Measurements from ENCODE around the gene DES. TPM values are rescaled to one million over a fixed set of nuclear protein-coding genes. Genes with fewer than 3 reads are reported as not detected.

DES gene
- total RNA-seq, 1 donor from 2014 or later, result not detected

DNA sequence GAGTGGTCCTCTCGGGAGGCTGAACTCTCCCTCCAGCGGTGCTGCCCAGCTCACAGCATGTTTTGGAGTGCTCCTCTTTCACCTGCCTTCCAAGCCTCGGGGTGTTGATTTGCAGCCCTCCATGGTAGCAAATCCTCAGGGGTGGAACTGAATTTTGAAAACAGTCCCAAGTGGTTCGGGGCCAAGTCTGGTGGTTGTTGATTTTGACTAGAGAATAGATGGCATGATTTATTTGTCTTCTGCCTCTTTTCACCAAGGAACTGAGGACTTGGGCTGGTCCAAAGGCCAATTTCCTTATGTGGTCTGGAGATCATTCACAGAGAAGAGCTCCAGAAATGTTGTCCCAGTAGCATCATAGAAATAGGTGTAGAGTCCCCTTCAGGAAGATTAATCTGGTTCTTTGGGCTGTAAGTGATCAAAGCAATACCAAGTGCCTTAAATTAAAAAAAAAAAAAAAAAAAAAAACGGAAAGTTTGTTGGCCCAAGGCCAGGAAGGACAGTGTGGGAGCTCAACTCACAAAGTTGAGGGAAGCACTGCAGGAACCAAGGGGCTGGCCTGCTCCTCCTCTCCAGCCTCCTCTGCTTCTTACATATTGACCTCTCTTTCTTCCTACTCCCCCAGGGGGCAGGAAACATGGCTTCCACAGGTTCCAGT, 2.5 kb upstream of the DES start:
- intact Hi-C loops (cut with micrococcal nuclease), result no loop called here
- POLR2A ChIA-PET, result no interaction called here
- ATAC-seq (ENCODE audit: low read depth), result no peak
- Mint-ChIP-seq H3K27me3 (peaks cover 44% of the 10 kb centered on the region), H3K27ac (no peak overlapping the region), H3K36me3 (ENCODE audit: low read depth) (no peaks in the 10 kb centered on the region), H3K4me3 (no peak overlapping the region), H3K4me1 (no peaks in the 10 kb centered on the region), H3K9me3 (peaks cover 5% of the 10 kb centered on the region)
- CTCF ChIA-PET, result no interaction called here
- TF ChIP-seq, protein P1, sequence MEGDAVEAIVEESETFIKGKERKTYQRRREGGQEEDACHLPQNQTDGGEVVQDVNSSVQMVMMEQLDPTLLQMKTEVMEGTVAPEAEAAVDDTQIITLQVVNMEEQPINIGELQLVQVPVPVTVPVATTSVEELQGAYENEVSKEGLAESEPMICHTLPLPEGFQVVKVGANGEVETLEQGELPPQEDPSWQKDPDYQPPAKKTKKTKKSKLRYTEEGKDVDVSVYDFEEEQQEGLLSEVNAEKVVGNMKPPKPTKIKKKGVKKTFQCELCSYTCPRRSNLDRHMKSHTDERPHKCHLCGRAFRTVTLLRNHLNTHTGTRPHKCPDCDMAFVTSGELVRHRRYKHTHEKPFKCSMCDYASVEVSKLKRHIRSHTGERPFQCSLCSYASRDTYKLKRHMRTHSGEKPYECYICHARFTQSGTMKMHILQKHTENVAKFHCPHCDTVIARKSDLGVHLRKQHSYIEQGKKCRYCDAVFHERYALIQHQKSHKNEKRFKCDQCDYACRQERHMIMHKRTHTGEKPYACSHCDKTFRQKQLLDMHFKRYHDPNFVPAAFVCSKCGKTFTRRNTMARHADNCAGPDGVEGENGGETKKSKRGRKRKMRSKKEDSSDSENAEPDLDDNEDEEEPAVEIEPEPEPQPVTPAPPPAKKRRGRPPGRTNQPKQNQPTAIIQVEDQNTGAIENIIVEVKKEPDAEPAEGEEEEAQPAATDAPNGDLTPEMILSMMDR (IDR thresholded peaks at IDR 0.05), result no peak
- no peak for DNase-seq

DNA sequence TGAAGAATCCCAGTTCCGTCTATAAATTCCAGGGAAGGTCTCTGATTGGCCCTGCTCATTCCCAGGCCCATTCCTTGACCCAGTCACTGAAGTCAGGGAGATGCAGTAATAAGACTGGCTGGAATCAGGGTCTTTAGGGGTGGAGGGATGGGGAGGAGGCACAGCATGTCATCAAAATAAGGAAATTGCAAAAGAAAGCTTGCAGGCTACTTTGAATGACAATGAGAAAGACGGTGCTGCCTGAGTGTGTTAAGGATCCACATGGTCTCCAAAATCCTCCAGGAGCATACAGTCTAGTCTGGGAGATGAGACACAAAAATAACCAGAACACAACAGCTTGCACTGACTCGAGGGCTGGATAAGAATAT, 2.0 kb upstream of the DES start:
- H3K4me1 Mint-ChIP-seq, result no peaks in the 10 kb centered on the region
- no peak for DNase-seq
- ChIA-PET POLR2A (no interaction called here), CTCF (no interaction called here)
- no peaks in the 10 kb centered on the region for H3K36me3 Mint-ChIP-seq (ENCODE audit: low read depth)
- peaks cover 5% of the 10 kb centered on the region for H3K9me3 Mint-ChIP-seq
- no peak for ATAC-seq (ENCODE audit: low read depth)
- intact Hi-C loops (cut with micrococcal nuclease), result no loop called here
- no peak overlapping the region for H3K4me3 Mint-ChIP-seq
- H3K27me3 Mint-ChIP-seq, result peaks cover 49% of the 10 kb centered on the region
- no peak overlapping the region for H3K27ac Mint-ChIP-seq
- TF ChIP-seq, protein P1 (IDR thresholded peaks at IDR 0.05), result no peak

DNA sequence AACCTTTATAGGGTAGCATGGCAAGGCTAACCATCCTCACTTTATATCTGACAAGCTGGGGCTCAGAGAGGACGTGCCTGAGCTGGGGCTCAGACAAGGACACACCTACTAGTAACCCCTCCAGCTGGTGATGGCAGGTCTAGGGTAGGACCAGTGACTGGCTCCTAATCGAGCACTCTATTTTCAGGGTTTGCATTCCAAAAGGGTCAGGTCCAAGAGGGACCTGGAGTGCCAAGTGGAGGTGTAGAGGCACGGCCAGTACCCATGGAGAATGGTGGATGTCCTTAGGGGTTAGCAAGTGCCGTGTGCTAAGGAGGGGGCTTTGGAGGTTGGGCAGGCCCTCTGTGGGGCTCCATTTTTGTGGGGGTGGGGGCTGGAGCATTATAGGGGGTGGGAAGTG, 1.2 kb upstream of the DES start:
- Mint-ChIP-seq H3K36me3 (ENCODE audit: low read depth) (no peaks in the 10 kb centered on the region), H3K4me3 (no peak overlapping the region), H3K27me3 (peaks cover 48% of the 10 kb centered on the region), H3K27ac (no peak overlapping the region), H3K9me3 (peaks cover 5% of the 10 kb centered on the region), H3K4me1 (no peaks in the 10 kb centered on the region)
- DNase-seq (no peak), ATAC-seq (ENCODE audit: low read depth) (no peak)
- TF ChIP-seq, protein P1 (IDR thresholded peaks at IDR 0.05), result no peak
- intact Hi-C loops (cut with micrococcal nuclease), result no loop called here
- ChIA-PET CTCF (no interaction called here), POLR2A (no interaction called here)

DNA sequence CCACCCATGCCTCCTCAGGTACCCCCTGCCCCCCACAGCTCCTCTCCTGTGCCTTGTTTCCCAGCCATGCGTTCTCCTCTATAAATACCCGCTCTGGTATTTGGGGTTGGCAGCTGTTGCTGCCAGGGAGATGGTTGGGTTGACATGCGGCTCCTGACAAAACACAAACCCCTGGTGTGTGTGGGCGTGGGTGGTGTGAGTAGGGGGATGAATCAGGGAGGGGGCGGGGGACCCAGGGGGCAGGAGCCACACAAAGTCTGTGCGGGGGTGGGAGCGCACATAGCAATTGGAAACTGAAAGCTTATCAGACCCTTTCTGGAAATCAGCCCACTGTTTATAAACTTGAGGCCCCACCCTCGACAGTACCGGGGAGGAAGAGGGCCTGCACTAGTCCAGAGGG, 803 bp upstream of the DES start:
- H3K9me3 Mint-ChIP-seq, result peaks cover 4% of the 10 kb centered on the region
- ATAC-seq (ENCODE audit: low read depth) (no peak), DNase-seq (no peak)
- no peaks in the 10 kb centered on the region for H3K36me3 Mint-ChIP-seq (ENCODE audit: low read depth)
- H3K4me1 Mint-ChIP-seq, result no peaks in the 10 kb centered on the region
- peaks cover 49% of the 10 kb centered on the region for H3K27me3 Mint-ChIP-seq
- no peak overlapping the region for H3K4me3 Mint-ChIP-seq
- H3K27ac Mint-ChIP-seq, result no peak overlapping the region
- intact Hi-C loops (cut with micrococcal nuclease), result no loop called here
- CTCF ChIA-PET, result no interaction called here
- TF ChIP-seq, protein P1 (IDR thresholded peaks at IDR 0.05), result no peak
- POLR2A ChIA-PET, result no interaction called here

DNA sequence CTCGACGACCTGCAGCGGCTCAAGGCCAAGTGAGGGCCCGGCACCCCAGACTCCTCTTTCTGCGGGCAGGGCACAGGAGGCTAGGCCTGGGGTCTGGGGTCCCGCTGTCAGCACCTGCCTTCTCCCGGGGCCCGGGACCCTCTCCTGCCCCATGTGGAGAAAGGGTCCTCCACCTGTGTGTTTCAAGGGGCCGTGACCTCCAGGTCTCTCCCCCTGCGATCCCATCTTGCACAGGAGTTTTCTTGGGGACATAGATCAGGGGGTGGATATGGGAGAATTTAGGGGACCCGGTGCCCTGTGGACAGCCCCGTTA, 791 bp downstream of the DES start:
- ATAC-seq (ENCODE audit: low read depth) (no peak), DNase-seq (no peak)
- intact Hi-C loops (cut with micrococcal nuclease), result no loop called here
- Mint-ChIP-seq H3K9me3 (no peaks in the 10 kb centered on the region), H3K27ac (no peak overlapping the region), H3K27me3 (peaks cover 42% of the 10 kb centered on the region), H3K4me1 (no peaks in the 10 kb centered on the region), H3K4me3 (no peak overlapping the region), H3K36me3 (ENCODE audit: low read depth) (no peaks in the 10 kb centered on the region)
- TF ChIP-seq, protein P1 (IDR thresholded peaks at IDR 0.05), result no peak
- ChIA-PET POLR2A (no interaction called here), CTCF (no interaction called here)
